H1 (cell line): ENCODE measurements around the gene SMIM20. TPM values are rescaled to one million over a fixed set of nuclear protein-coding genes. Genes with fewer than 3 reads are reported as not detected.

Experiments
- CTCF ChIA-PET: fragments of 300-600 bp; sonication (Branson Sonifier 250); formaldehyde crosslinking; loops from one replicate; lab custom pipeline; 2021; ENCODE audit not compliant: partially characterized antibody; lab: Charles Lee
- POLR2A ChIA-PET: fragments of 300-600 bp; sonication (Branson Sonifier 250); formaldehyde crosslinking; loops from one replicate; lab custom pipeline; 2021; ENCODE audit warnings: inconsistent platforms; ENCODE audit not compliant: partially characterized antibody; lab: Charles Lee
- DNase-seq, 2 experiments: peaks; one replicate each; pipeline versions ENCODE4 v3.0.0 to v3.0.0-alpha.2; 2010 to 2022; ENCODE audit warnings: low spot score in 2 of 2, low read depth in 1 of 2, mixed read lengths in 1 of 2
- FAIRE-seq: peaks from 2 replicates; lab custom pipeline; 2011; peaks lifted over from hg19 to GRCh38; lab: Jason Lieb, UNC
- H2AFZ ChIP-seq: 2 replicates; pipeline ENCODE4 v1.8.1; 2012; ENCODE audit warnings: low read length, inconsistent platforms
- H2AK5ac ChIP-seq: 2 replicates; pipeline ENCODE4 v1.6.1; 2013; ENCODE audit warnings: low read depth, low read length
- H2BK120ac ChIP-seq: replicated peaks from 2 replicates; pipeline ENCODE3; 2013; ENCODE audit warnings: low read depth, low read length, inconsistent platforms
- H2BK12ac ChIP-seq: 2 replicates; pipeline ENCODE4 v1.6.1; 2013; ENCODE audit warnings: low read depth, low read length
- H2BK15ac ChIP-seq: 2 replicates; pipeline ENCODE4 v1.6.1; 2013; ENCODE audit warnings: low read length
- H2BK20ac ChIP-seq: 2 replicates; pipeline ENCODE4 v1.6.1; 2013; ENCODE audit warnings: low read length
- H2BK5ac ChIP-seq: 2 replicates; pipeline ENCODE4 v1.6.1; 2013; ENCODE audit warnings: low read depth, low read length
- H3K14ac ChIP-seq: 2 replicates; pipeline ENCODE4 v1.6.1; 2013; ENCODE audit warnings: inconsistent platforms; ENCODE audit not compliant: insufficient read length
- H3K18ac ChIP-seq: 2 replicates; pipeline ENCODE4 v1.6.1; 2013; ENCODE audit warnings: low read length; ENCODE audit errors: extremely low read depth
- H3K23ac ChIP-seq: 2 replicates; pipeline ENCODE4 v1.6.1; 2013; ENCODE audit warnings: inconsistent platforms; ENCODE audit not compliant: insufficient read length
- H3K23me2 ChIP-seq: 2 replicates; pipeline ENCODE4 v1.6.1; 2013; ENCODE audit warnings: low read depth, low read length
- H3K27ac ChIP-seq: 2 replicates; pipeline ENCODE4 v1.6.1; 2011; ENCODE audit warnings: low read depth, low read length, inconsistent platforms
- H3K27me3 ChIP-seq, 4 experiments: replicated peaks in 1 of 4; 1 replicate in 1 of 4; 2 replicates in 3 of 4; pipeline versions ENCODE4 v1.6.1 to v1.8.1; 2011 to 2013; ENCODE audit warnings: low read length in 3 of 4, mild to moderate bottlenecking in 3 of 4, inconsistent platforms in 2 of 4, mixed read lengths in 2 of 4, moderate library complexity in 1 of 4; ENCODE audit not compliant: control insufficient read depth in 3 of 4, insufficient read depth in 3 of 4; ENCODE audit errors: extremely low read depth in 1 of 4
- H3K36me3 ChIP-seq, 4 experiments: 2 replicates each; pipeline versions ENCODE4 v1.6.1 to v1.8.1; 2011 to 2013; ENCODE audit warnings: mild to moderate bottlenecking in 4 of 4, low read length in 3 of 4, moderate library complexity in 2 of 4, control low read depth in 1 of 4, inconsistent platforms in 1 of 4; ENCODE audit not compliant: insufficient read depth in 4 of 4, control insufficient read depth in 2 of 4
- H3K4ac ChIP-seq: replicated peaks from 2 replicates; pipeline ENCODE3; 2013; ENCODE audit warnings: low read length, low read depth, mixed read lengths, inconsistent platforms; ENCODE audit not compliant: insufficient read length
- H3K4me1 ChIP-seq, 4 experiments: replicated peaks in 1 of 4; 1 replicate in 1 of 4; 2 replicates in 3 of 4; pipeline versions ENCODE4 v1.6.1 to v1.8.1; 2011 to 2013; ENCODE audit warnings: low read length in 3 of 4, inconsistent platforms in 2 of 4, mixed read lengths in 1 of 4; ENCODE audit not compliant: insufficient read depth in 4 of 4, control insufficient read depth in 3 of 4
- H3K4me2 ChIP-seq, 2 experiments: 2 replicates each; pipeline versions ENCODE4 v1.6.1 to v1.8.1; 2011 to 2013; ENCODE audit warnings: low read depth in 2 of 2, low read length in 2 of 2, control low read depth in 1 of 2, inconsistent platforms in 1 of 2, mild to moderate bottlenecking in 1 of 2; ENCODE audit not compliant: insufficient read depth in 1 of 2
- H3K4me3 ChIP-seq, 4 experiments: fragments of 200-600, 300-600 bp in 1 of 4; sonication (generic), shearing (Covaris generic), sonication (Bioruptor Twin) in 1 of 4; 2 replicates each; pipeline versions ENCODE4 v1.5.1 to v1.8.1; 2011 to 2016; ENCODE audit warnings: low read length in 4 of 4, low read depth in 3 of 4, control low read depth in 2 of 4, inconsistent platforms in 2 of 4, mild to moderate bottlenecking in 2 of 4, mixed read lengths in 1 of 4, moderate library complexity in 1 of 4; ENCODE audit not compliant: insufficient read depth in 2 of 4; ENCODE audit errors: extremely low read depth in 1 of 4
- H3K56ac ChIP-seq: replicated peaks from 2 replicates; pipeline ENCODE3; 2013; ENCODE audit warnings: low read depth, mild to moderate bottlenecking, mixed read lengths, low read length, inconsistent platforms; ENCODE audit not compliant: insufficient read length
- H3K79me1 ChIP-seq: 2 replicates; pipeline ENCODE4 v1.6.1; 2013; ENCODE audit warnings: low read depth, low read length, control low read depth
- H3K79me2 ChIP-seq, 2 experiments: 2 replicates each; pipeline versions ENCODE4 v1.6.1 to v1.8.1; 2012 to 2013; ENCODE audit warnings: low read length in 2 of 2, mild to moderate bottlenecking in 2 of 2, inconsistent platforms in 1 of 2; ENCODE audit not compliant: insufficient read depth in 2 of 2, control insufficient read depth in 1 of 2
- H3K9ac ChIP-seq, 4 experiments: replicated peaks in 1 of 4; 1 replicate in 1 of 4; 2 replicates in 3 of 4; pipeline versions ENCODE4 v1.6.1 to v1.8.1; 2011 to 2013; ENCODE audit warnings: low read depth in 3 of 4, low read length in 3 of 4, control low read depth in 2 of 4, mild to moderate bottlenecking in 2 of 4, moderate library complexity in 2 of 4, inconsistent platforms in 1 of 4; ENCODE audit errors: extremely low read depth in 1 of 4
- H3K9me3 ChIP-seq, 2 experiments: 2 replicates each; pipeline versions ENCODE4 v1.6.1 to v1.8.1; 2012 to 2013; ENCODE audit warnings: mild to moderate bottlenecking in 2 of 2, moderate library complexity in 2 of 2, control low read depth in 1 of 2, inconsistent platforms in 1 of 2, low read depth in 1 of 2, low read length in 1 of 2, mixed read lengths in 1 of 2; ENCODE audit not compliant: insufficient read depth in 2 of 2
- H4K20me1 ChIP-seq, 2 experiments: replicated peaks in 1 of 2; 2 replicates each; pipeline versions ENCODE3 to v1.8.1; 2011 to 2013; ENCODE audit warnings: inconsistent platforms in 2 of 2, low read length in 2 of 2, mild to moderate bottlenecking in 1 of 2; ENCODE audit not compliant: insufficient read depth in 2 of 2, control insufficient read depth in 1 of 2
- H4K5ac ChIP-seq: 2 replicates; pipeline ENCODE4 v1.6.1; 2013; ENCODE audit warnings: low read length, low read depth, mixed read lengths, inconsistent platforms; ENCODE audit not compliant: insufficient read length
- H4K8ac ChIP-seq: 2 replicates; pipeline ENCODE4 v1.8.0; 2013; ENCODE audit warnings: mild to moderate bottlenecking, moderate library complexity, low read length, inconsistent platforms; ENCODE audit not compliant: insufficient read depth; ENCODE audit errors: extremely low read depth
- H4K91ac ChIP-seq: replicated peaks from 2 replicates; pipeline ENCODE3; 2013; ENCODE audit warnings: low read length, mixed read lengths, inconsistent platforms; ENCODE audit not compliant: insufficient read length
- FOSL1 ChIP-seq: IDR thresholded peaks from 2 replicates; pipeline ENCODE4 v1.6.1; 2011; ENCODE audit warnings: mild to moderate bottlenecking, low read depth, low read length, moderate library complexity; ENCODE audit not compliant: insufficient read depth
- HDAC2 ChIP-seq, 2 experiments: fragments of 300-600 bp in 1 of 2; sonication (generic) in 1 of 2; IDR thresholded peaks; 2 replicates each; pipeline ENCODE4 v1.6.1; 2011 to 2012; ENCODE audit warnings: low read depth in 2 of 2, low read length in 2 of 2, mild to moderate bottlenecking in 2 of 2, moderate library complexity in 2 of 2, borderline replicate concordance in 1 of 2, inconsistent platforms in 1 of 2
- NANOG ChIP-seq: IDR thresholded peaks from 2 replicates; pipeline ENCODE4 v1.6.1; 2011; ENCODE audit warnings: low read length, low read depth, mild to moderate bottlenecking, inconsistent platforms; ENCODE audit not compliant: insufficient read depth, poor library complexity, severe bottlenecking
- RNF2 ChIP-seq: fragments of 200-900, 300-1000 bp; sonication (generic); IDR thresholded peaks from 2 replicates; pipeline ENCODE4 v1.7.1; 2016; ENCODE audit warnings: borderline replicate concordance, low read depth, mild to moderate bottlenecking, antibody characterized with exemption, low read length; ENCODE audit not compliant: poor library complexity, severe bottlenecking; ENCODE audit errors: missing control alignments
- SIRT6 ChIP-seq: IDR thresholded peaks from one replicate; pipeline ENCODE4 v1.7.1; 2012; ENCODE audit warnings: low read length, inconsistent platforms
- SP1 ChIP-seq: IDR thresholded peaks from 2 replicates; pipeline ENCODE4 v1.6.1; 2011; ENCODE audit warnings: low read depth, low read length
- SP2 ChIP-seq: IDR thresholded peaks from 2 replicates; pipeline ENCODE4 v1.6.1; 2012; ENCODE audit warnings: mild to moderate bottlenecking, low read length, inconsistent platforms
- SRF ChIP-seq: IDR thresholded peaks from 2 replicates; pipeline ENCODE4 v1.6.1; 2011; ENCODE audit warnings: mild to moderate bottlenecking, low read depth, low read length, moderate library complexity
- WGBS, 2 experiments: shearing (Covaris generic) in 1 of 2; methylation state at CpG; one replicate each; pipeline versions ENCODE4 v1.1.6 to v1.1.7; 2013 to 2015; ENCODE audit warnings: low lambda C conversion rate in 2 of 2, mixed read lengths in 2 of 2, inconsistent platforms in 1 of 2, low coverage in 1 of 2, missing lambda C conversion rate in 1 of 2; ENCODE audit not compliant: insufficient replicate concordance in 2 of 2, insufficient coverage in 1 of 2, insufficient read length in 1 of 2; ENCODE audit errors: extremely low coverage in 1 of 2, missing lambda C conversion rate in 1 of 2; 5-methylcytosine and 5-hydroxymethylcytosine counted together
- polyA plus RNA-seq, 7 experiments: library from polyadenylated mRNA; depleted of rRNA in 3 of 7; stranded (reverse) in 5 of 7; unstranded in 2 of 7; fragments of >200 nt in 5 of 7; fragments of 200-250 nt in 2 of 7; gene quantifications; 1 replicate in 5 of 7; 2 replicates in 1 of 7; 4 replicates in 1 of 7; pipeline versions ENCODE4 v1.2.1 to v1.2.3, GENCODE V29; 2011 to 2013; ENCODE audit warnings: missing spikeins in 2 of 7, mixed read lengths in 2 of 7
- total RNA-seq: library from RNA; stranded (reverse); fragmentation: NEBNext Ultra II Directional; extraction: Animal tissue kit (Norgen Biotek cat#: 25700); gene quantifications from 2 replicates; pipeline ENCODE4 v1.2.1, GENCODE V29; 2021
- TF ChIP-seq, protein P1 (sequence below): IDR thresholded peaks from 2 replicates; pipeline ENCODE4 v1.6.1; 2012; ENCODE audit warnings: inconsistent platforms
- TF ChIP-seq, protein P2 (sequence below): IDR thresholded peaks from 2 replicates; pipeline ENCODE4 v1.6.1; 2012; ENCODE audit warnings: low read length, inconsistent platforms

The SMIM20 gene
- total and polyA plus RNA-seq, 2 of the 8 experiments (the other 6 are each of a cell fraction or from before 2014, with no cell fraction given): 21.9 to 36.9 TPM

DNA sequence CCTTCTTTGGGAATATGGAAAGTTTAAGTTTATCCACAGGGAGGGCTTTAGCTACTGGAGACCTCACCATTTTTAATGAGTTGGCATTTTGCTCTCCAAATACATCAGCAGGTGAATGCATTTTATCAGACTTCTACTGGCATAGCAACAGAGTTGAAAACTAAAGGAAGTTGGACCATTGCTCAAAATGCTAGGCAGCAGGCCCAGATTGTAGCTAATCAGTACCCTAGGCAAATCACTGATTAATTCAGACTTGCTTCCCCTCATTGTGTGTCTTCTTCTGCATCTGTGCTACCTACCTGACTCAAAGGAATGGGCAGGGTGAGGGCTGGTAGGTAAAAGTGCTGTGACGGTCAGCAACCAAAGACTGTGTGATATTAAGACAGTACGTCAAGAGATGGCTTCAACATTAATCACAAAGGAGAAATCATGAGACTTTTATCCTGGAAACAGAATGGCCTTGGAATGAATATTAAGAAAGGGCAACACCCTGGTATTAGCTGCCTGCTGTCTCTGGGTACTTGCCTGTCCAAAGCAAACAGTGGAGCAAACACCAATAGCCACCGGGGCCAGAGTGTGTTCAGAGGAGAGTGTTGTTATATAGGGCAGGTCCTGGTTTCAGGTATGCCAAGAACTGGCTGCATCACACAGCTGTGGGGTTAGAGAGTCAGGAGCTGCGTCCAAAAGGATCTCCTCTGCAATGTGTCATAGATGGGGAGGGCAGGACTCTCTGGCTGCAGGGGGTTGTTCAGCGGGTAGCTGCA, 17.1 kb upstream of the SMIM20 start:
- Histone ChIP-seq H2BK120ac (no peak overlapping the region), H3K18ac (no peak overlapping the region), H3K9ac (no peak overlapping the region), H3K27ac (no peak overlapping the region), H2AK5ac (0 out of 2 replicates have a peak overlapping the region, but pooled peaks have one; percentile 10), H4K8ac (no peak overlapping the region), H4K5ac (no peak overlapping the region), H3K23ac (no peak overlapping the region), H3K23me2 (no peaks in the 10 kb centered on the region), H2BK12ac (no peak overlapping the region), H3K79me2 (no peaks in the 10 kb centered on the region), H3K9me3 (no peaks in the 10 kb centered on the region), H2BK20ac (no peak overlapping the region), H3K56ac (no peak overlapping the region), H2BK5ac (no peak overlapping the region), H3K27me3 (peaks cover 0 to 2% (median 0%) of the 10 kb centered on the region in 4 experiments; a peak in 1 of 7 replicates), H3K4me1 (peaks cover 0 to 4% (median 1%) of the 10 kb centered on the region in 4 experiments; a peak in 3 of 7 replicates), H3K4me3 (no peak overlapping the region), H2BK15ac (no peak overlapping the region), H4K91ac (no peak overlapping the region), H3K4ac (no peak overlapping the region), H3K79me1 (no peaks in the 10 kb centered on the region), H4K20me1 (no peaks in the 10 kb centered on the region), H2AFZ (no peak overlapping the region), H3K36me3 (no peaks in the 10 kb centered on the region), H3K4me2 (no peak overlapping the region), H3K14ac (no peak overlapping the region)
- CTCF ChIA-PET: no interaction called here
- FAIRE-seq (no peak), DNase-seq (no peak)
- POLR2A ChIA-PET: interaction anchor here (0.9 kb wide), 1 partner anchor 16 kb away, joined by 3 read pairs; no protein-coding TSS in a partner anchor
- 86% methylated on average over 5 of the region's 5 CpGs; no CpG with 5 or more reads in 1 of the 2 experiments for WGBS, 2 experiments
- TF ChIP-seq, protein P1, sequence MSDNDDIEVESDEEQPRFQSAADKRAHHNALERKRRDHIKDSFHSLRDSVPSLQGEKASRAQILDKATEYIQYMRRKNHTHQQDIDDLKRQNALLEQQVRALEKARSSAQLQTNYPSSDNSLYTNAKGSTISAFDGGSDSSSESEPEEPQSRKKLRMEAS: no peak
- TF ChIP-seq, protein P2, sequence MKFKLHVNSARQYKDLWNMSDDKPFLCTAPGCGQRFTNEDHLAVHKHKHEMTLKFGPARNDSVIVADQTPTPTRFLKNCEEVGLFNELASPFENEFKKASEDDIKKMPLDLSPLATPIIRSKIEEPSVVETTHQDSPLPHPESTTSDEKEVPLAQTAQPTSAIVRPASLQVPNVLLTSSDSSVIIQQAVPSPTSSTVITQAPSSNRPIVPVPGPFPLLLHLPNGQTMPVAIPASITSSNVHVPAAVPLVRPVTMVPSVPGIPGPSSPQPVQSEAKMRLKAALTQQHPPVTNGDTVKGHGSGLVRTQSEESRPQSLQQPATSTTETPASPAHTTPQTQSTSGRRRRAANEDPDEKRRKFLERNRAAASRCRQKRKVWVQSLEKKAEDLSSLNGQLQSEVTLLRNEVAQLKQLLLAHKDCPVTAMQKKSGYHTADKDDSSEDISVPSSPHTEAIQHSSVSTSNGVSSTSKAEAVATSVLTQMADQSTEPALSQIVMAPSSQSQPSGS: no peak
- TF ChIP-seq HDAC2 (IDR thresholded peaks at IDR 0.05; ENCODE audit: borderline replicate concordance in 1 of 2, low read depth in 2 of 2, low read length in 2 of 2): no peak
- TF ChIP-seq SP1: no peak
- TF ChIP-seq SRF: no peak
- no peak for TF ChIP-seq RNF2
- TF ChIP-seq NANOG: no peak
- no peak for TF ChIP-seq SP2
- TF ChIP-seq SIRT6: no peak
- no peak for TF ChIP-seq FOSL1
